HL-60 (cell line): Measurements from ENCODE around the gene ASCC2.
"Not testable (repeated sequence)": the region's sequence is repeated elsewhere in the genome, so short reads cannot be mapped to it uniquely, and the experiment has no call there.

Source experiments
- GABPA ChIP-seq: IDR thresholded peaks from 2 replicates; pipeline ENCODE4 v1.6.1; 2012; ENCODE audit warnings: low read depth
- POLR2AphosphoS5 ChIP-seq: IDR thresholded peaks from 2 replicates; pipeline ENCODE4 v1.6.1; 2012; ENCODE audit warnings: low read depth
- TF ChIP-seq, protein P1 (sequence below): IDR thresholded peaks from one replicate; pipeline ENCODE4 v1.5.1; 2011; ENCODE audit warnings: low read length, control low read depth, inconsistent platforms; ENCODE audit not compliant: insufficient read depth

DNA sequence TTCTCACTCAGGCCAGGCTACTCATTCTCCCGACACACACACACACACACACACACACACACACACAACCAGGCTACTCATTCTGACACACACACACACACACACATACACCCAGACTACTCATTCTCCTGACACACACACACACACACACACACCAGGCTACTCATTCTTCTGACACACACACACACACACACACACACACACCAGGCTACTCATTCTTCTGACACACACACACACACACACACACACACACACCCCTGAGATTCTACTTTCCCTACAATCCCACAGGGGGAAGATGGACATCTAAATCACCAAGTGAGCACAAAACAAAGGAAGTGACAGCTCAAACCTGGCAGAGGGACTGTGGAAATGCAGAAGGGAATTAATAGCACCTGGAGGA lies 10.3 kb downstream of the ASCC2 start:
- not testable (repeated sequence) for TF ChIP-seq POLR2AphosphoS5, GABPA
- TF ChIP-seq, protein P1, sequence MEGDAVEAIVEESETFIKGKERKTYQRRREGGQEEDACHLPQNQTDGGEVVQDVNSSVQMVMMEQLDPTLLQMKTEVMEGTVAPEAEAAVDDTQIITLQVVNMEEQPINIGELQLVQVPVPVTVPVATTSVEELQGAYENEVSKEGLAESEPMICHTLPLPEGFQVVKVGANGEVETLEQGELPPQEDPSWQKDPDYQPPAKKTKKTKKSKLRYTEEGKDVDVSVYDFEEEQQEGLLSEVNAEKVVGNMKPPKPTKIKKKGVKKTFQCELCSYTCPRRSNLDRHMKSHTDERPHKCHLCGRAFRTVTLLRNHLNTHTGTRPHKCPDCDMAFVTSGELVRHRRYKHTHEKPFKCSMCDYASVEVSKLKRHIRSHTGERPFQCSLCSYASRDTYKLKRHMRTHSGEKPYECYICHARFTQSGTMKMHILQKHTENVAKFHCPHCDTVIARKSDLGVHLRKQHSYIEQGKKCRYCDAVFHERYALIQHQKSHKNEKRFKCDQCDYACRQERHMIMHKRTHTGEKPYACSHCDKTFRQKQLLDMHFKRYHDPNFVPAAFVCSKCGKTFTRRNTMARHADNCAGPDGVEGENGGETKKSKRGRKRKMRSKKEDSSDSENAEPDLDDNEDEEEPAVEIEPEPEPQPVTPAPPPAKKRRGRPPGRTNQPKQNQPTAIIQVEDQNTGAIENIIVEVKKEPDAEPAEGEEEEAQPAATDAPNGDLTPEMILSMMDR, result not testable (repeated sequence)
